ENCODE data around the gene TMEM130. TPM values are rescaled to one million over a fixed set of nuclear protein-coding genes. Genes with fewer than 3 reads are reported as not detected.

The TMEM130 gene
- total RNA-seq, 2 experiments from 2014 or later: 0.38 TPM; not detected in 1

DNA sequence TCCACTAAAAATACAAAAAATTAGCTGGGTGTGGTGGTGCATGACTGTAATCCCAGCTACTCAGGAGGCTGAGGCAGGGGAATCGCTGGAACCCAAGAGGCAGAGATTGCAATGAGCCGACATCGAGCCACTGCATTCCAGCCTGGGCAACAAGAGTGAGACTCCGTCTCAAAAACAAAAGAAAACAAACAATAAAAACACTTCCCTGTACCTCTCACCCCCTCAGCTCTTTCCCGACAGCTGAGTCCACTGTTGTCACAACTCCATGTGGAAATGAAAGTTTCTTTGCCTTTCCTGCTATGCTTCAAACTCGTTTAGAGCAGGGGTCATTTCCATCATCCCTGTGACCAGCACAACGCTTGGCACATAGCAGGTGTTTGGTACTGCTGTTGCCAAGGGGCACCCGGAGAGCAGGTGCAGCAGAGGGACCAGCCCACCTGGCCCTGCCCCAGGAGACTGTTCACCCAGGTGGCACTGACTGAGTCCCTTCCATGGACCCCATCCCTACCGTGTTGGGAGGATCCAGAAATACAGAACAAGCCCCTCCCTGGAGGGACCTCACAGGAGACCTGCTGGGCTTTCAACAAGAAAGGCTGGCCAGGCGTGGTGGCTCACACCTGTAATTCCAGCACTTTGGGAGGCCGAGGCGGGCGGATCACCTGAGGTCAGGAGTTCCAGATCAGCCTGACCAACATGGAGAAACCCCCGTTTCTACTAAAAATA lies 4.9 kb downstream of the TMEM130 start:
- Mint-ChIP-seq H3K27me3 (peaks cover 21% of the 10 kb centered on the region), H3K4me3 (no peak overlapping the region), H3K27ac (no peak overlapping the region), H3K4me1 (ENCODE audit: low read depth) (no peaks in the 10 kb centered on the region), H3K9me3 (no peaks in the 10 kb centered on the region), H3K36me3 (ENCODE audit: low read depth) (no peaks in the 10 kb centered on the region)
- POLR2A ChIA-PET: no interaction called here
- CTCF ChIA-PET: no interaction called here
- TF ChIP-seq, protein P1, sequence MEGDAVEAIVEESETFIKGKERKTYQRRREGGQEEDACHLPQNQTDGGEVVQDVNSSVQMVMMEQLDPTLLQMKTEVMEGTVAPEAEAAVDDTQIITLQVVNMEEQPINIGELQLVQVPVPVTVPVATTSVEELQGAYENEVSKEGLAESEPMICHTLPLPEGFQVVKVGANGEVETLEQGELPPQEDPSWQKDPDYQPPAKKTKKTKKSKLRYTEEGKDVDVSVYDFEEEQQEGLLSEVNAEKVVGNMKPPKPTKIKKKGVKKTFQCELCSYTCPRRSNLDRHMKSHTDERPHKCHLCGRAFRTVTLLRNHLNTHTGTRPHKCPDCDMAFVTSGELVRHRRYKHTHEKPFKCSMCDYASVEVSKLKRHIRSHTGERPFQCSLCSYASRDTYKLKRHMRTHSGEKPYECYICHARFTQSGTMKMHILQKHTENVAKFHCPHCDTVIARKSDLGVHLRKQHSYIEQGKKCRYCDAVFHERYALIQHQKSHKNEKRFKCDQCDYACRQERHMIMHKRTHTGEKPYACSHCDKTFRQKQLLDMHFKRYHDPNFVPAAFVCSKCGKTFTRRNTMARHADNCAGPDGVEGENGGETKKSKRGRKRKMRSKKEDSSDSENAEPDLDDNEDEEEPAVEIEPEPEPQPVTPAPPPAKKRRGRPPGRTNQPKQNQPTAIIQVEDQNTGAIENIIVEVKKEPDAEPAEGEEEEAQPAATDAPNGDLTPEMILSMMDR (IDR thresholded peaks at IDR 0.05): no peak
- ATAC-seq (no peak), DNase-seq (no peak)
- intact Hi-C loops (cut with micrococcal nuclease): no loop called here

DNA sequence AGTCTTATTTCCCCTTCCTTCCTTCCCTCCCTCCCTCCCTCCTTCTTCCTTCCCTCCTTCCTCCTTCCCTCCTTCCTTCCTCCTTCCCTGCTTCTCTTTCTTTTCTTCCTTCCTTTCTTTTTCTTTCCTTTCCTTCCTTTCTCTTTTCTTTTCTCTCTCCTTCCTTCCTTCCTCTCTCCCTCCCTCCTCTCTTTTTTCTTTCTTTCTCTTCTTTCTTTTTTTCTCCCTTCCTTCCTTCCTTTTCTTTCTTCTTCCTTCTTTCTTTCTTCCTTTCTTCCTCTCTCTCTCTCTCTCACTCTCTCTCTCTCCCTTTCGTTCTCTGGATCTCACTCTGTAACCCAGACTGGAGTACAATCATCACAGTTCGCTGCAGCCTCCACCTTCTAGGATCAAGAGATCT lies 6.2 kb downstream of the TMEM130 start:
- no peaks in the 10 kb centered on the region for H3K36me3 Mint-ChIP-seq (ENCODE audit: low read depth)
- H3K4me3 Mint-ChIP-seq: no peak overlapping the region
- no peak overlapping the region for H3K27ac Mint-ChIP-seq
- no peaks in the 10 kb centered on the region for H3K4me1 Mint-ChIP-seq (ENCODE audit: low read depth)
- ChIA-PET POLR2A (no interaction called here), CTCF (no interaction called here)
- DNase-seq (no peak), ATAC-seq (no peak)
- TF ChIP-seq, protein P1 (IDR thresholded peaks at IDR 0.05): no peak
- peaks cover 17% of the 10 kb centered on the region for H3K27me3 Mint-ChIP-seq
- intact Hi-C loops (cut with micrococcal nuclease): no loop called here
- no peaks in the 10 kb centered on the region for H3K9me3 Mint-ChIP-seq

DNA sequence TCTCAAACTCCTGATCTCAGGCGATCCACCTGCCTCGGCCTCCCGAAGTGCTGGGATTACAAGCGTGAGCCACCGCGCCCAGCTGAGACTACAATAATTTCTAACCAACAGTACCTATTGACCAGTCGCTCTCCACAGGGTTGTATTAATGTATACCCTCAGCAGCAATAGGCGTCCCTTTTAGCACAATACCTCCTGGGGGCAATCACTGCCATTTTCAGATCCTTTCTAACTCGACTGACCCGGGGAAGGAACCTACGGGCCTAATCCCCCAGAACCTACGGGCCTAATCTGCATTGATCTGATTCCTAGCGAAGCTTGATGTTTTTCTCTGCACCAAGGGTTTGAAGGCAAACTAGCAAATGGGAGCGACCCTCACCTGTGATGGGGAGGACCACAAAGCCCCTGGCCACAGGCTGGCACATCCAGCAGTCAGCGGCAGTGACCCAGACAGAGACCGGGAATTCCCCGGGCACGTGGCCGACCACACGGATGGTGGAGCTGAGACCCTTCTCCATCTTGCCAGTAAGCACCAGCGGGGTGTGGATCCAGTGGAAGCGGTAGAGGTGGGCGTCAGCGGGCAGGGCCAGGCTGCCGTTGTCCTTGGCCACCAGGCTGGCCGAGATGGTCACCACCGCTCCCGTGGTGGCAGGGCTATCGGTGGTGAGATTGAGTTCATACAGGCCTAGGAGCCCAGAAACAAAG lies 6.9 kb downstream of the TMEM130 start:
- DNase-seq (no peak), ATAC-seq (no peak)
- Mint-ChIP-seq H3K27me3 (peaks cover 12% of the 10 kb centered on the region), H3K27ac (no peak overlapping the region), H3K4me1 (ENCODE audit: low read depth) (no peaks in the 10 kb centered on the region), H3K36me3 (ENCODE audit: low read depth) (no peaks in the 10 kb centered on the region), H3K9me3 (no peaks in the 10 kb centered on the region), H3K4me3 (no peak overlapping the region)
- POLR2A ChIA-PET: no interaction called here
- CTCF ChIA-PET: interaction anchor here (0.9 to 2.3 kb wide), 2 partner anchors 9 to 21 kb away, joined by 3 to 8 read pairs; no protein-coding TSS in a partner anchor
- intact Hi-C loops (cut with micrococcal nuclease): no loop called here
- TF ChIP-seq, protein P1 (IDR thresholded peaks at IDR 0.05): no peak

DNA sequence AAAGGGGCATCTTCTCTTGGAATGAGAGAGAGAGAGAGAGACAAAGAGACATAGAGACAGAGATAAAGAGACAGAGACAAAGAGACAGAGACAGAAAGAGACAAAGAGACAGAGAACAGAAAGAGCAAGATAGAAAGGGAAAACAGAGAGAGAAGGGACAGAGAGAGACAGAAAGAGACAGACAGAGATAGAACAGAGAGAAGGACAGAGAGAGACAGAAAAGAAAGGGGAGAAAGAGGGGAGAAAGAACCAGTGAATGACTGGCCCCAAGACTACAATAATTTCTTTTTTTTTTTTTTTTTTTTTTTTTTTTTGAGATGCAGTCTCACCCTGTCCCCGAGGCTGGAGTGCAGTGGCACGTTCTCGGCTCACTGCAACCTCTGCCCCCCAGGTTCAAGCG lies 7.6 kb downstream of the TMEM130 start:
- CTCF ChIA-PET: interaction anchor here (0.9 to 2.3 kb wide), 2 partner anchors 10 to 21 kb away, joined by 3 to 8 read pairs; no protein-coding TSS in a partner anchor
- H3K27me3 Mint-ChIP-seq: peaks cover 12% of the 10 kb centered on the region
- intact Hi-C loops (cut with micrococcal nuclease): no loop called here

More for the DNA sequence above, 7.6 kb downstream of the TMEM130 start:
- Mint-ChIP-seq H3K9me3 (no peaks in the 10 kb centered on the region), H3K4me1 (ENCODE audit: low read depth) (no peaks in the 10 kb centered on the region), H3K27ac (no peak overlapping the region), H3K36me3 (ENCODE audit: low read depth) (no peaks in the 10 kb centered on the region), H3K4me3 (no peak overlapping the region)
- DNase-seq (no peak), ATAC-seq (no peak)
- POLR2A ChIA-PET: no interaction called here
- TF ChIP-seq, protein P1 (IDR thresholded peaks at IDR 0.05): no peak

Measured in activated CD8-positive, alpha-beta T cell treated with anti-CD3 and anti-CD28 coated beads for 36 hours (primary cell).